OCI-LY1 (cell line): ENCODE data around the gene TIAM1.
A peak's percentile ranks its signal among the peaks of the same experiment; 100 is the strongest.

Experiments
- EZH2 ChIP-seq: fragments of 200-600 bp; sonication (generic), shearing (Covaris generic); IDR thresholded peaks from 2 replicates; pipeline ENCODE4 v1.8.0; 2017; ENCODE audit warnings: borderline replicate concordance, mixed run types, mild to moderate bottlenecking, antibody characterized with exemption, low read length, moderate library complexity, mixed read lengths
- TF ChIP-seq, protein P1 (sequence below): fragments of 200-600 bp; sonication (generic), shearing (Covaris generic); IDR thresholded peaks from 2 replicates; pipeline ENCODE4 v1.5.1; 2017; ENCODE audit warnings: mild to moderate bottlenecking, antibody characterized with exemption, low read length, moderate library complexity, mixed read lengths

- TF ChIP-seq, protein P1, sequence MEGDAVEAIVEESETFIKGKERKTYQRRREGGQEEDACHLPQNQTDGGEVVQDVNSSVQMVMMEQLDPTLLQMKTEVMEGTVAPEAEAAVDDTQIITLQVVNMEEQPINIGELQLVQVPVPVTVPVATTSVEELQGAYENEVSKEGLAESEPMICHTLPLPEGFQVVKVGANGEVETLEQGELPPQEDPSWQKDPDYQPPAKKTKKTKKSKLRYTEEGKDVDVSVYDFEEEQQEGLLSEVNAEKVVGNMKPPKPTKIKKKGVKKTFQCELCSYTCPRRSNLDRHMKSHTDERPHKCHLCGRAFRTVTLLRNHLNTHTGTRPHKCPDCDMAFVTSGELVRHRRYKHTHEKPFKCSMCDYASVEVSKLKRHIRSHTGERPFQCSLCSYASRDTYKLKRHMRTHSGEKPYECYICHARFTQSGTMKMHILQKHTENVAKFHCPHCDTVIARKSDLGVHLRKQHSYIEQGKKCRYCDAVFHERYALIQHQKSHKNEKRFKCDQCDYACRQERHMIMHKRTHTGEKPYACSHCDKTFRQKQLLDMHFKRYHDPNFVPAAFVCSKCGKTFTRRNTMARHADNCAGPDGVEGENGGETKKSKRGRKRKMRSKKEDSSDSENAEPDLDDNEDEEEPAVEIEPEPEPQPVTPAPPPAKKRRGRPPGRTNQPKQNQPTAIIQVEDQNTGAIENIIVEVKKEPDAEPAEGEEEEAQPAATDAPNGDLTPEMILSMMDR: peak; percentile 9; the same call in 1 of the 2 replicates
- no peak for TF ChIP-seq EZH2
Measured at GRCh38 chr21:31141389-31142000, 202.6 kb downstream of the TIAM1 start.
